DLD1 (cell line): ENCODE data around the gene RELN.
"Not testable (repeated sequence)": the region's sequence is repeated elsewhere in the genome, so short reads cannot be mapped to it uniquely, and the experiment has no call there.

Source experiments
- in situ Hi-C: cut with HindIII; loops from 2 replicates; pipeline ENCODE4 v1.10.0; 2017; ENCODE audit warnings: low sequenced_read_pairs

The RELN gene

DNA sequence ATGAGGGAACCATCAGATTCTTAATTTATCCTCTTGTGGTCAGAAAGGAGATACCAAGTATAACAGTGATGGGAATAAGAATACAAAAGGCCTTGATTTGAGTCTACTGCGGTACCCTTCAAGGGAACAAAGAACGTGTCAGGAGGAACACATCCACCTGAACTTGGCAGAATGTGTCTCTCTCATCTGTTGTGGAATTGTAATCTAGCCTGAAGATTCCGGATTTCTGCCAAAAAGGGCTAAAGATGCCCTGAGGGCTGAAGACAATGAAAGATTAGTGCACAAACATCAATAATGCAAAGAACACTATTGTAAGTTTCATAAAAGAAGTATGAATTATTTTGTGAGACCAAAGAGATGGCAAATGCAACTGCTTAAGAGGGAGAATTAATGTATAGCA is 134.8 kb downstream of the RELN start:
- in situ Hi-C loops = no loop called here

DNA sequence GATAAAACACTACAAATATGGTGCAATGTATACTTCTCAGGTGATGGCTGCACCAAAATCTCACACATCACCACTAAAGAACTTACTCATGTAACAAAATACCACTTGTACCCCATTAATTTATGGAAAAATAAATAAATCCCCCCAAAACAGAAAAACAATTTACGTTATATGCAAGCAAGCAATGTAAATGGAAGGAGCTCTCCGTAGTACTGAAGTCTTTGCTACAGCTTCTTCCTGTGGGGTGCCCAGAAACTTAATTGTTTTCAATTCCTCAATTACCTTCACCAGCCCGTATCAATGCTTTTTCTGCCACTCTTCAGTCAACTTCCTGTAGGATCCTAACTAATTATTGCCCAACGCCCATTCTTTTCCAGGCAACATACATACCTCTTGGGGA is 138.1 kb downstream of the RELN start:
- in situ Hi-C loops = no loop called here

DNA sequence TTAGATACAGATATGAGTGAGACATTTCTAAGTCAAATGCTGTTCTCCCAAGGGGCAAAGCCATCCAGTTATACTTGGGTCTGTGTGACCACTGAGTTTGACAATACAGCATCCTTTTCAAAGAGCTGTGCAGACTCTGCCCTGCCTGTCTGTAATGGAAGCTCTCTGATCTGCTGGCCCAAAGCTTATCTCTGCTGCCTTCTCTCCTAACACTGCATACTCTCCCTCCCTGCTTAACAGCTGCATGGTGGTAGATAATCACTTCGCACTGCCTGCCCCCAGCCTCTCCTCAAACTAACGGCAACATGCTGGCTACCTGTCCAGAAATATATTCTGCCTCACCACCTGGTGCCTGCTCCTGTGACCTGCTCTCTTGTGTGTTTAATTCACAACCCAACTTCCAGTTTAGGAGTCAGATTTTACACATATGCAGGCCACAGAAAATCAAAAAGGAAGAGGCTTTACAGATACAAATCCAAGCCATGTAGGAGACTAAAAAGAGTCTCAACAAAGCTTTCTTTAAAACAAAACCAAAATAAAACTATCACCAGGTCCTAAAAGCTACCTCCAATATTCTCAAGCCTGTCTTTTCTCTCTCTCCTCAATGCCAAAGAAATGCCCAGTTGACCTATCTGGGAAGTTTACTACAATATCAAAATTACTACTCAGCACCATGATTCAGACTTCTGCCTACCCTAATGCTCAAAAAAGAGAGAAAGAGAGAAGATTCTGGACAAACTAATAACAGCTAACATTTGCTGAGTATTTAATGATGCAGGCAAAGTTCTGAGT is 145.6 kb downstream of the RELN start:
- in situ Hi-C loops = no loop called here

DNA sequence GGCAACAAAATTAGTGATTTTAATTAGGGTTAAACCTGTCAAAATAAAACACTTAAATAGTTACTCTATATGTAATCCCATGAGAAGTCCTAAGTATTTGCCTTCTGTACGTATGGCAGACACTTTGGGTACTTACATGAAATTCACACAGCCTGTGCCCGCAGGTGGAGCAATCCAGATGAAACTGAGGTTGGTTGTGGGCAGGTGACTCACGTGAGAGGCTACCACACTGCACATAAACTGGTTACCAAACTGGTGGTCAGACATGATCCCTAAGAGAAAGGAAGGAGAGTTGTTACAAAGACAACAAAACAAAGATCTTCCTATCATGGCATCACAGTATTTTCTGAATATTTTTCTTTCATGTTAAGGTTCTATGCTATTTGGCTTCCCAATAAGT is 156.1 kb downstream of the RELN start:
- in situ Hi-C loops = no loop called here

DNA sequence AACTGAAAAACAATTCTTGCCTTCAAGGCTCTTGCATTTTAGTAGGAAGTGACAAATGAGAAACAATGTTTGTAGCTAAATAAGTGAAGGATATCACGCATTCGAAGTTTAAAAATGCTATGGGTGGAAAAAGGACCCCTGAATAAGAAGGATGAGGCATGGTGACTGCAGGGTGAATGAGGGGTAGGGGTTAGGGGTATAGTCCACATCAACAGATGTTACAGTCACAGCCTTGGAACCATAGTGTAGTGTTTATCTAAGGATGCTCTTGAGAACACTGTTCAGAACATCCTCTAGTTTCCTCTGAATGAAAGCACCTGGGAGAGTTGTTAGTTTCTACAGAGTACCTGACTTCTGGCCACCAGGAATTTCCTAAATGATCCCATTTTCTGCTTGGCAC is 157.0 kb downstream of the RELN start:
- in situ Hi-C loops = no loop called here

DNA sequence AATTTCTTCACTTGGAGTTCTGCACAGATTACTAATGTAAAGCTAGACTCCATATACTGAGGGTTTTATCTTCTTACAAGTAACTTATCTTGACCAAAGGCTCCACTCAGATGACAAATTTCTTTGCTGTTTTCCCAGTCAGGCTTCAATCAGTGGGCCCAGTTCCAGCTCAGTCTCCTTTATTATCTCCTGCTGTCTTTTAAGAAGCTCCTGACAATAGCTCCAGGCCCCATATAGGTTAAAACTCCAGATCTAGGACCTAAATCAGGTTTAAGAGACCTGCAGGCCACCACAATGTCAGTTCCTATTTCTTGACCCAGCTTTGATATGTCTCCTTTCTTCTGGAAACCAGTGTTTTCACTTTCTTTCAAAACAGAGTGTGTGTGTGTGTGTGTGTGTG is 165.2 kb downstream of the RELN start:
- in situ Hi-C loops = no loop called here

DNA sequence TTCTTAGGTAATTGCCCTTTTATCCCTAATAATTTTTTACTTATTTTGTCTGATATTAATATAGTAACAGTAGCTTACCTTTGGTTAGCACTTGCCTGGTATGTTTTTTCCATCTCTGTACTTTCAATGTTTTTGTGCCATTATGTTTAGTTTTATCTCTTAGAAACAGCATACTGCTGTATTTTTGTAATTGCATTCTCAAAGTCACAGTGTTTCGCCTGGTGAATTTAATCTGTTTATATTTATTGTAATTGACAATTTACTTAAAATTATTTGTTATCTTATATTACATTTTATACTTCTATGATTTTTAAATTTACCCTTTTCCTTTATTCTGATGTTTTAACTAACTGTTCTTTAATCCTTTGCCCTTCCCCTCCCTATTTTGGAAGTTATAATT is 166.4 kb downstream of the RELN start:
- in situ Hi-C loops = no loop called here

DNA sequence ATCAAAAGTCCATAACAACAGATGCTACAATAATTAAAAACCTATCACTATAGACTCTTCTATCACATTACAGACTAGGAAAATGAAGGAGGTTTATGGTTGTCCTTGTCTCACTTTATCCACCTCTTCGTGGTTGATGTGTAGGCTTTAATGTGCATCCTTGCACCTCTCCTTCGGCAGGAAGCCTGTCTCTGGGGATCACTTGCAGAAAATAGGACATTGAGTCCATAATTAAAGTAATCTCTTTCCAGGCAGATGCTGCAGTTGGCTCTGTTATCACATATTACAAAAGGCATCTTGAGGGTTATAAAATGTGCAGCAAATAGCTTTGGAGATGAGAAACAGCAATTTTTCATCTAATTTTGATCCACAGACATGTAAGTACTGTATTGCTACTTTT is 168.4 kb downstream of the RELN start:
- in situ Hi-C loops = no loop called here

DNA sequence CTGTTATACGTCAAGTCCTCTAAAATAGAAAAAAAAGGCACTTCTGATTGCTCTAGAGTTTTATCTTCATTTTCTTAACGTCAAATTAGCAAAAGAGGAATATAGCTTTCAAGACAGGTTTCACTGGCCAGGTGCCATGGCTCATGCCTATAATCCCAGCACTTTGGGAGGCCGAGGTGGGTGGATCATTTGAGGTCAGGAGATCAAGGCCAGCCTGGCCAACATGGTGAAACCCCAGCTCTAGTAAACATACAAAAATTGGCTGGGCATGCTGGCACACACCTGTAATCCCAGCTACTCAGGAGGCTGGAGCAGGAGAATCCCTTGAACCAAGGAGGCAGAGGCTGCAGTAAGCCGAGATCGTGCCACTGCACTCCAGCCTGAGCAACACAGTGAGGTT is 173.5 kb downstream of the RELN start:
- in situ Hi-C loops = not testable (repeated sequence)

DNA sequence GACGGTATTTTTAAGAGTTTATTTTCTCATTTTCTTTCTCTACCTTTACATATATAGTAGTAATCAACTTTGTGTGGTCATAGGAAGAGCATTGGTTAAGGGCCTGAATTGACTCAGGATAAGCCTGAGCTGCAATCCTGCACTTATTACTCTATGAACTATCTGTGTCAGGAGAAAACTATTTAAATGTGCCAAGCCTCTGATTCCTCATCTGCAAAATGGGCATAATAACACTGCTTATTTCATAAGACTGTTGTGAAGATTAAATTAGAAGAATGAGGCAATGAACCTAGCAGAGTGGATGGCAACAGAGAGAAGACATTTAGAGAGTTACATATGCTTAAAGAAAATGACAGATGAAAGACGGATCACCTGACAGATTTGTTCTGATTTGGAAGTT is 175.5 kb downstream of the RELN start:
- in situ Hi-C loops = no loop called here

DNA sequence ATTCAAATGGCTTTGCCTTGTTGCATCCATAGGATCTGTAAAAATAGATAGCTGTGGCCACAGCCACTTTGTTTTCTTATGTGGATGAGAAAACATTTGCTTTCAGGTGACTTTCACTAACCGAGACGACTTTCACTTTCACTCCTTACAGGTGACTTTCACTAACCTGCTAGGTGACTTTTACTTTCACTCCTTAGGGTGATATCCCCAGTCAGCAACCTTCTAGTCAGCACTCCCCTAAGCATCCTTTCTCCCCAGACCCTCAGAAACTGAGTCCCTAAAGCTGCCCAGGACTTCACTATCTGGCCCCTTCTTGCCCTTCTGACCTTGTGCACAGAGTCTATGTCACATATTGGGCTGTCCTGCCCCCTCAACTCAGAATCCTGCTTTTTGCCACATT is 177.5 kb downstream of the RELN start:
- in situ Hi-C loops = no loop called here

DNA sequence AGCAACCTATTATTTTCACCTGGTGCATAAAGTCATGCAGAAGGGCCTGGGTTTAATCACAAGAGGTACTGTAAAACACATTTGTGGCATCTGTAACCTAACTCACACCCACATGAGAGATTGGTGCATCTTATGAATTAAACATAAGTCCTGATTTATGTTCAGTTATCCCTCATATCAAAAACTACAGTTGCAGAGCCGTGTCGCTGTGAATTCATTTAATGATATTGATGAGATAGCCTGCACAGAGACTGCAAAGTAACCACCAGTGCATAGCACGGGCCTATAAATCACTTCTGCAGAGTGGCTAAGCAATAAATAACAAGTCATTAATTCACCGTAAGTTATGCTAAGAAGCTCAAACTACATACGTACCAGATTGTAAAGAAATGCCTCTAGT is 178.2 kb downstream of the RELN start:
- in situ Hi-C loops = no loop called here

DNA sequence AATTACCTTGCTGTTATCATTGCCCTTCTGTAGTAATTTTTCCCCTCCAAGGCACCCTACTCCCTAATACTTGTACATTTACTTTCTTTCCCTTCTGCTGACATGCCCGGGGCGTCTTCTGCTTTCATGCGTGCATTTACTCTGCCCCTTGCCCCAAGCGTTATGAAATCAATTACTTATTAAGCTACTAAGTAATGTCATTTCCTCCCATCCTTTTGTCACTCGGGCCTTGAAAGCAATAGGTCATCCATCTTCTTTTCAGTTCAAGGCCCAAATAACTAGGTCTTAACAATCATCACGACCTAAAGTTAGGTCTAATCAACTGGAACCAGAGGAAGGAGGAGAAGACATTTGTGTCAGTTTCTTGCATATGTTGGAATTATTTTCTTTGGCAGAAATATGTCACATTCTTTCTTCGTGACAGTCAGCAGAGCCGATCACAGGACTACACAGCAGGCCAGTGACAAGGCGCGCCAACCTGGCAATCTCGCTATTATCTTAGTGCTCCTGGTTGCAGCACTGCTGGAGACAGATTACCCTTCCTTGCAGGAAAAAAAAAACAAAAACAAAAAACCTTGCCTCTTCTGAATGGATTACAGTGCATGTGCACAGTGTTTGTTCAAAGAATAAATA is 179.2 kb downstream of the RELN start:
- in situ Hi-C loops = no loop called here

DNA sequence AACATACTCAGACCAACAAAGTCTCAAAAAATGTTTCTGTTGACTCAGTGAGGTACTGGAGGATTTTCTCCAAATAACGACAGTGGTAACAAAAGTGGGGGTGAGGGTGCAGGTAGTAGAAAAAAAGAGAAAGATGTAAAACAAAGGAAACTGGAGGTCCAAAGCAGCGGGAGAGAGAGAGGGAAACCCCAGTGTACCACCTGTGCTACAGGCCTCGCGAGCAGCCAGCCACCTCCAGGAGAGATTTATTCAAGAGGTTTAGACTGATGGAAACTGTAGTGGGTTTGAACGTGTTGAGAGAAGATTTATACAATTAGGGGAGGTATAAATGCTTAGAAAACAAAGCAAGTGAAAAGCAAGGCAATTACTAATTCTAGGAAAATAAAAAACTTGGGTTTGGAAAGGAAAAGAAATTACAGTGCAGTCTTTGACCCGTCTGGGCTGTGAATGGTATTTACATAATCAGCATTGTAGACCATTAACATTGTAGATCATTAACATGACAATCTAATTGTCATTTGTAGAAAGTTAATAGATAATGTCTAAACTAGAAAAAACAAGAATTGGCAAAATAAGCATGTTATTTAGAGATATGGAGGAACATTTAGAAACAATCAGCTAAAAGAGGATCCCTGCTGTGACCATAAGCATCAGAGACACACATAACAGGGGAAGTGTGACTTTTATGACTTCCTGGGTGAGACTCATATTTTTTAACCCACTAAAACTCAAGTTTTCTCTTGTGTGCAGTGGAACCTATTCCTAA is 180.0 kb downstream of the RELN start:
- in situ Hi-C loops = no loop called here

DNA sequence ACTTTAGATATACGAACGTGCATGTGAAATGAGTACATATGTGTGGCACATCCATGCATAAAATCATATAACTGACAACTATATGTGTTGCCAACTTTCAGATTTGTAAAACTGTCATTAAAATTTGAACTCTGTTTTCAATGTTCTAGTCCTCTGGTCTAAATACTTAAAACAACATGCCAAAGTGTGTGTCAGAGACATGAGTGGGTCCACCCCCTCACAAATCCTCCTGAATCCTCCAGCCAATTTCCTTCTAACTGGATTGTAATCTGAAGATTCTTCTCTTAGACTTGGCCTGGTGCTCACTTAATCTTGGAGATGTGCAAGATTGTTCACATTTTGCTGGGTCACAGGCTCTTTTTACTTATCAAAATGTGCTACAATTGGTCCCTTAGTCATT is 184.1 kb downstream of the RELN start:
- in situ Hi-C loops = no loop called here

DNA sequence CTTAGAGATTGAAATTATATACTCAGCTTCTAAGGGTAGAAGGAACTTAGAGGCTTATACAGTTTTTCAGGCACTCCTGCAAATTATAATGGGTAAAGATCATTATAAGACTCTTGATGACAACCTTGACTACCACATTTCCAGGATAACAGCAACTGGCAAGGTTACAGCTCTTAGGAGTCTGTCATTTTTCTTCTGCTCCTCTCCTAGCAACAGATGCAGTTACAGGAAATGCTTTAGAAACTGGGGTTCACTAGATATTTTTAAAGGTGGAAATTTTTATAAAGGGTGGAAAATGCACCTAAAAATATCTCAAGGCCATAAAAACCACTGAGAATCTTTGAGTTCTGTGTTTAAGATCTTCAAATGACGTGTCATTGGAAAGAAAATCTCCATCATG is 185.8 kb downstream of the RELN start:
- in situ Hi-C loops = no loop called here

DNA sequence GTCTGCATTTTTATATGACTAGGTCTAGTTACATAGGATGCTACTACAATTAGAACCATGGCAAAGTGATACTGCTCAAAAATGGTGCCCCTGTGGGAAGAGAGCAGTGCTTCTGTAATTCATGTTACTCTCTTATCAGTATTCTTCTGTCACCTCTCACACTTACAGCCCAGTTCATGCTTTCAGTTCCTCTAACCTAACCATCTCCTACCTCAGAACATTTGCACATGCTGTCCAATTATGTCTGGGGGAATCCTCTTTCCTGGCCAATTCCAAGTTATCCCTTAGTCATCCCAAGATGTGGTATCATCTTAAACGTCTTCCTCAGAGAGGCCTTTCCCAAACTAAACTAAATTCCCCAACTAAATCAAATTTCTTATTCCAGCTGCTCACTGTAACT is 190.2 kb downstream of the RELN start:
- in situ Hi-C loops = no loop called here

DNA sequence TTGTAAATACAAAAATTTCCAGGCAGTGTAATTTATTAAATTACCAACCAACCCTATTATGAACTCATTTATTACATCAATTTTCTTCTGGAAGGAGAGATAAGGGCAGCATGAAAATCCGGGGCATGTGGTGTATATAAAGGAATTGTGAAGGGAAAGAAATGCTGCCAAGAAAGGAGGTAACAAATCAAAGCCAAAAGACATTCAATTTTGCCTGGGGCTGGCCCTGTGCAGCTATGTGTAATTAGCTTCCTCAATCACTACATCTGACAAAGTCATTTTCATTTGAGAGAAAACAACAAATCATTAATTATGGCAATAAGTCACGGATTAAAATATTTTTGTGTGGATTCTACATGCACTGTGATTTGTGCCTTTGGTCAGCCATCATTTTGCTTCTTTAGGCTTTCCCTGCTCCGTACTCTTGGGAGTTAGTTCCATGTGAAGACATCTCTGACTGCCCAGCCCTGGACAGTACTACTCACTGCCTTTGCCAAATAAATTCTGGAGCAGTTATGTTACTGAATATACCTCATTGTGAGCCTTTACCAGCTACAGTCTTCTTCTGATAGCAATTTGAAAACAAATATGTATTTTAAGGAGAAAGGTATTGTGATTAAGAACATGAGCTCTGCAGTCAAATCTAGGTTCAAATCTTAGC is 191.7 kb downstream of the RELN start:
- in situ Hi-C loops = no loop called here

DNA sequence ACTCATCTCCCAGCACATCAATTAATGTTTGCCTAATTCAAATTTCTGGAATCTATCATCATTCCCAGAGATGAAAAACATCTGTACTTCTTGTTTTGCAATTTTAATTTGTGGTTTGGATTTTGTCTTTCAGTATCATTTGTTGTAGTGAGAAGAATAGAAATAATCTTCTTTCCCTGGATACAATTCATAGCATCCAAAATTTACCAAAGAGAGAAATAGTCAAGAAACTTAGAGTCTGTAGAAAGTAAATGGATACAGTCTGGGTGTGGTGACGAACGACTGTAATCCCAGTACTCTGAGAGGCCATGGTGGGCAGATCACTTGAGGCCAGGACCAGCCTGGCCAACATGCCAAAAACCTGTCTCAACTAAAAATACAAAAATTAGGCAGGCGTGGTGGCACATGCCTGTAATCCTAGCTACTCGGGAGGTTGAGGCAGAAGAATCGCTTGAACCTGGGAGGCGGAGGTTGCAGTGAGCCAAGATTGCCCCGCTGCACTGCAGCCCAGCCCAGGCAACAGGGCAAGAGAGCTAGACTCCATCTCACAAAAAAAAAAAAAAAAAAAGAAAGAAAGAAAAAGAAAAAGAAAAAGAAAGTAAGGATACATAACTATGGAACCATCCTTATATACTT is 193.0 kb downstream of the RELN start:
- in situ Hi-C loops = no loop called here

DNA sequence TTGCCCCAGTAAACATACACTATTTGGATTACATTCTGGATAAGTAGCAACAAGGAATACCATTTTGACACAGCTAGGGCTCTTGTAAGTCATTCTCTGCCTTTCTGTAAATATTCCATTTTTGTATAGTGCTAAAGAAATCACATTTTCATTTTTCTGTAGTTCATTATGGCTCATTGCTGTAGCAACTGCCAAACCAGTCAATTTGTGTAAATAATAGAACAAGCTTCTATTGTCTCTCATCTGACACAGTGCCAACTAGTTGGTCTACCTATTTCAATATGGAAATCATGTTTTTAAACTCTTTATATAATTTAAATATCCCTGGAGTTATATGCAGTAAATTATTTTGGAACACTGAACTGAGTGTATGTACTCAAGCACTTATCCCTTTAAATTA is 193.7 kb downstream of the RELN start:
- in situ Hi-C loops = no loop called here

DNA sequence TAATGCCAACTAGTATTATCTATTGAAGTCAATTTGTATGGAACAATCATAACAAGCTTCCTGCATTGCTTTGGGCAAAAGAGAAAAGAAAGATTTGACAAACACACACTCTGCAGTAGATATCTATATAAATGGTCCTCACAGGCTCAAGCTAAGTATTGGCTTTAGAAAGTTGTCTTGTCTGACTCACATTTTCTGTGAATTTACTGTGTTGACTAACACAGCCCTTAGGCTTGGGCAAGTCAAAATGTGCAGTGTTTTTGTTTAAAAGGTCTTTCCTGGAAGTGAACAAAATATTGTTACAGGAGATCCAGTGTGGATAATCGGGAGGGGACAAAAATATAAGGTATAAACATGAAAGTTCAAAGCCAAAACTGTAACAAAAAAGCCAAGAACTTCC is 194.4 kb downstream of the RELN start:
- in situ Hi-C loops = no loop called here
